T47D (cell line): ENCODE data around the gene FAM120C.

Experiments
- DNase-seq, 2 experiments: peaks; one replicate each; pipeline versions ENCODE4 v3.0.0 to v3.0.0-alpha.2; 2011 to 2012; ENCODE audit warnings: low read depth in 1 of 2, low spot score in 1 of 2
- JUND ChIP-seq: IDR thresholded peaks from 2 replicates; pipeline ENCODE4 v1.6.1; 2012; ENCODE audit warnings: low read depth
- in situ Hi-C: cut with HindIII; loops from 2 replicates; pipeline ENCODE4 v1.10.0; 2016; ENCODE audit warnings: low sequenced_read_pairs, low pct_unique_long_range_greater_than_20kb

Gene FAM120C

GRCh38 chrX:54044126-54044876 lies 138.8 kb downstream of the FAM120C start, which contains the start of gene PHF8:
TSS of gene PHF8 (minus strand) at chrX:54044473. CDS start at chrX:54042728, 1,745 bp downstream.
- in situ Hi-C loops: no loop called here
- no peak for TF ChIP-seq JUND

GRCh38 chrX:54043541-54044125 lies 139.4 kb downstream of the FAM120C start:
- no peak for TF ChIP-seq JUND
- in situ Hi-C loops: no loop called here
- DNase-seq: no peak

More at GRCh38 chrX:54044126-54044876, 138.8 kb downstream of the FAM120C start, which contains the start of gene PHF8:
- DNase-seq: peak; percentile 73 to 99

DNA sequence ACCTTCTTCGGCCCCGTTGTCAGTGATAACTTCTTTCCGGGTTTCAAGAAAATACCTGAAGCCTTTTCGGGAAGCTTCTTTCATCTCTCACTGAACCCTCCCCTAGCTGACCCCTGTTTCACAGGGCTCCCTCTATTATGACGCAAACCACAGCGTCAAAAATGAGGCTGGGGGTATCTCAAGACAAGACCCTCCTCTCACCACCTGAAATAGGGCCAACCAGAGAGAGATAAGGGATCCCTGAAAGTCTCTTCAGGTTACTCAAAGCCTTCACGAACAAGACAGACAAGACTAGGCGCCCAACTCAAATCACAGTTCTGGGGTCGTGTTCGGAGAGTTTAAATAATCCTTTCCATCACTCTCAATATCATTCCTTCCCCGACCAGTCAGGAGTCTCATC lies 140.0 kb downstream of the FAM120C start:
- in situ Hi-C loops: no loop called here
- DNase-seq: no peak

DNA sequence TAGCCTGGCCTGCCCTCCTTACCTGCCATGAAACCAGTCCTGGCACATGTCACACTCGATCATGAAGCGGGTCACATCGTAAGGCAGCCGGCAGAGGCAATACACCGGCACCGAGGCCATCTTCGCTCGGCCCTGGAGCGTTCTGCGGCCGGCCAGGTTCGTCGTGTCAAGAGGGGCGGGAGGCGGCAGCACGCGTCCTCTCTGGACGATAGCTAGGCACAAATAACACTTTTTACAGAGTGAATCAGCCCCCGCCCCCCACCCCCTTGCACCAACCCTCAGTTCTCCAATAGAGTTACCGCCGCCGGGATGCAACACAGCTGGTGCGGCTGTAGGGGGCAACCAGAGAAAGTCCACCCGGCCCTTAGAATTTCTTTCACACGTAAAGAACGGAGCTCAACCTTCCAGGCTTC lies 140.4 kb downstream of the FAM120C start:
- in situ Hi-C loops: no loop called here
- DNase-seq: peak in 1 of 2 experiments; percentile 60
- TF ChIP-seq JUND: no peak

More for the DNA sequence above, 140.0 kb downstream of the FAM120C start:
- no peak for TF ChIP-seq JUND

GRCh38 chrX:54030329-54030728 lies 152.7 kb downstream of the FAM120C start:
- no peak for TF ChIP-seq JUND
- in situ Hi-C loops: no loop called here
- DNase-seq: peak in 1 of 2 experiments; percentile 69

DNA sequence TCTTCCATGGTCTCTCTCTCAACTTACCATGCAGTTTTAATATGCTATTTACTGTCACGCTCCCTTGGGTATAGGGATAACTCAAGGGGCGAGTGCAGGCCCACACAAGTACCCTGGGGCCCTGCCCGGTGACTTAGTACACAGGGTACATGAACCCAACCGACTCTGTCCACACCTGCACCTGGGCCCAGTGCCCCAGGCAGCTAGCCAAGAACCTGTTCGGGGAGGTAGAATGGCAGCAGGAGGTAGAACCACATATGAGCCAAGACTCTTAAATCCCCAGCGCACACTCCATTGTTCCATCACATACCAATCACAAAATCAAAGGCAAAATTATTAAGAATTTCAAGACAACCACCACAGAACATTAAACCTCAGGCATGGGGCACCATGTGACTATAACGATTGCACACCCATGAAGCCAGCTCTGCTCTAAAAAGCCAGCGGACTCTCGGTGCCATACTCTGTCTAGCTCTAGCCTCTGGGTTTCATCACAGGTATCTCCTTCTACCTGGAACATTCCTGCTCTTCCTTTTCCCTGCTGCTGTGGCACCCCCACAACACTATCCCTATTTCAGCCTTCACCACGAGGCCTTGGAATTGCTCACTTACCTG lies 153.4 kb downstream of the FAM120C start:
- TF ChIP-seq JUND: no peak
- in situ Hi-C loops: no loop called here
- DNase-seq: peak in 1 of 2 experiments; percentile 91

DNA sequence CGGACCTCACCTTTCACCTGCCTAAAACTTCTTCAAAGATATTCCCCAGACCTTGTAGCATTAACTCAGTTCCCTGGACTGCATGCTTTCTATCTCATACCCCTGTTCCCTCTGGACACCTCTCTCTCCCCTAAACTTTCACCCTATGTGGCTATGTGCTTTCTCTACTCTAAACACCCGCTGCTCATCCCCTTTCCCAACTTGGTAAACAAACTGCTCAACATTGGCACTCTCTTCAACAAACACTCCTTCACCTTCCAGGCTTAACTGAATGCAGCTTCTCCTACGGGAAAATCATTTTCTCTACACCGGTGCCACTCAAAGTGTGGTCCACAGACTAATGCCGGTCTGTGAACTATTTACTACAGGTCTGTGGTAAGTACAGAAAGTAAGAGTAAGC lies 158.7 kb downstream of the FAM120C start:
- peak in 1 of 2 experiments; percentile 18 for DNase-seq
- no peak for TF ChIP-seq JUND
- in situ Hi-C loops: no loop called here
